NCI-H128 (cell line): ENCODE measurements around the gene CYB5RL.

Experiments used
- DNase-seq: peaks from one replicate; lab custom pipeline; 2025; ENCODE audit not compliant: unreplicated experiment; lab: John Stamatoyannopoulos, UW

CYB5RL gene

DNA sequence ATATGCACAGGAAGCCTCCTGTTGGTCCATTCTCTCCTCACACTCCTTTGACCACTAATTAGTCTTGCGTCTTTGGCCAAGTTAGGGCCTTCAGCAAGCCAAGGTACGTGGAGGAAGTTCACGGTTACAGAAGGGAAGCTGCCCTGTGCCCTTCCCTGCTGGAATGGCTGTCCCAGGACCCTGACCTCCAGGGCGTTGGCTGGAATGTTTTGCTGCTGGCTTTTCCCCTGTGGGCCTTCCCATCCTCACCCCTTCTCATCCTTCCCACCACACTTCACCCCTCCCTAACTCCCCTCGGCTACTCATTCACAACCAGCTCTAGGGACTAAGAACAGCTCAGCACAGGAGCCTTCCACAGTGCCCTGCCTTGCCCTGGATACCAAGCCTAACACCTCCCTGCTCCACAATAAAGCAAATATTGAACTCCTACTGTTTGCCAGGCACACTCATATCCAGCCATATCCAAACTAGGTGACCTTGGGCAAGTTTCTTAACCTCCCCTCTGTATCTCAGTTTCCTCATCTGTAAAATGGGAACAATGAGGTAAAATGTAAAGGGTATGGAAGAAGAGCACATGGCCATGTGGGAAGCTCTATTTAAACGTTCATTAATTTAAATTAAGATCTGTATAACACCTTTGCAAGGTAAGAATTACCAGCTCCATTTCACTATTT is 38.2 kb downstream of the CYB5RL start:
- DNase-seq = no peak

GRCh38 chr1:54160351-54160750 is 39.5 kb downstream of the CYB5RL start:
- no peak for DNase-seq

- no peak for DNase-seq
Observed at GRCh38 chr1:54159733-54160316, 40.0 kb downstream of the CYB5RL start.

- no peak for DNase-seq
Observed at GRCh38 chr1:54158071-54158470, 41.8 kb downstream of the CYB5RL start.

- no peak for DNase-seq
Observed at GRCh38 chr1:54157401-54157800, 42.4 kb downstream of the CYB5RL start.

- DNase-seq = no peak
Observed at GRCh38 chr1:54156986-54157385, 42.8 kb downstream of the CYB5RL start.

GRCh38 chr1:54156201-54156600 is 43.6 kb downstream of the CYB5RL start:
- DNase-seq = no peak

- no peak for DNase-seq
Observed at GRCh38 chr1:54153535-54154439, 46.0 kb downstream of the CYB5RL start.

DNA sequence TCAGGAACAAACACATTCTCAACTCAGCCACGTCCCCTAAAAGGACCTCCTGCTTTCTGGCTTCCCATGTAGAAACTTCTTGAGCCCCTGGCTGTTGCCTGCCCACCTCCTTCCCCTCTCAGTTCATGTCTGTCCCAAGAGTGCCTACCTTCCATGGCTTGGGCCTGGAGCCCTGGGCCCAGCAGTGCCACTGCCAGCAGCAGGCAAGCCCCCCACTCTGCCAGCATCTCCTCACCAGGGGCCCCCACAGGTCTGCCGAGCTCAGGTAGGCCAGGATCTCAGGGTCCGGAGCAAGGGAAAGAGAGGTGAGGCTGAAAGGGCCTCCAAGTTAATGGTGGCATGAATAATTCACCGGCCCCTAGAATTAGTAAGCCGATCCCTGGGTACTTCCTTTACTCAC is 47.1 kb downstream of the CYB5RL start, which contains the start of gene CDCP2:
Gene CDCP2, minus strand, starts transcription at position 305 of the 400 bp plus-strand sequence. Its CDS starts 78 bp downstream, at position 227.
- no peak for DNase-seq

DNA sequence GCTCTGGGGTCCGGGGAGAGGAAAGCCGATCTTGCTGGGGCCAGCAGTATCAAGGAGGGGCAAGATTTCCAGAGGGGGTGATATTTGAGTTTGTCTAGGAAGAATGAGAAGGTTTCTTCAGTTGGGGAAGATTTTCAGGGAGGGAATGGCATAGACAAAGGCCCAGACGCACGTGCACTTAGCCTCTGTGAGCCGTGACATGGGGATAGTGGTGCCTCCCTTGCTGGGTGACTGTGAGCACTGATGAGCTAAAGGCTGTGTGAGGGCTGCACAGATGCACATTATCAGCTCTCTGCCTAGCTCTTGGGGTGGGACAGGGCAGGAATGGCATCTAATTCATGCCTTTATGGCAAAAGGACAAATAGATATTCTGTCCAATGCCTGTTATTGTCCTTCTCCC is 48.8 kb downstream of the CYB5RL start:
- DNase-seq = no peak
